ENCODE data around the gene ZHX3. TPM values are rescaled to one million over a fixed set of nuclear protein-coding genes. Genes with fewer than 3 reads are reported as not detected.
A peak's percentile ranks its signal among the peaks of the same experiment; 100 is the strongest.
"Not testable (repeated sequence)": the region's sequence is repeated elsewhere in the genome, so short reads cannot be mapped to it uniquely, and the experiment has no call there.

ZHX3 gene
- total RNA-seq, 1 donor from 2014 or later, result 34.5 TPM

GRCh38 chr20:41248368-41249024, 69.0 kb downstream of the ZHX3 start:
- DNase-seq (ENCODE audit: missing footprints), result no peak

GRCh38 chr20:41247523-41248367, 69.8 kb downstream of the ZHX3 start:
- intact Hi-C loops (cut with DNase I), result loop anchor here (1.0 to 5.0 kb wide), 4 partner anchors 12 to 90 kb away; partner anchors contain the start of gene ZHX3
- ATAC-seq, result no peak
- no peak for DNase-seq (ENCODE audit: missing footprints)

More at GRCh38 chr20:41248368-41249024, 69.0 kb downstream of the ZHX3 start:
- peak; percentile 77 for ATAC-seq
- intact Hi-C loops (cut with DNase I), result loop anchor here (1.0 to 5.0 kb wide), 4 partner anchors 13 to 89 kb away; partner anchors contain the start of gene ZHX3

GRCh38 chr20:41245086-41245707, 72.3 kb downstream of the ZHX3 start:
- intact Hi-C loops (cut with DNase I), result loop anchor here (5.0 kb wide), 2 partner anchors 73 to 92 kb away; no protein-coding TSS in a partner anchor
- DNase-seq (ENCODE audit: missing footprints) (no peak), ATAC-seq (peak; percentile 72)

GRCh38 chr20:41242807-41243206, 74.7 kb downstream of the ZHX3 start:
- DNase-seq (ENCODE audit: missing footprints) (no peak), ATAC-seq (no peak)
- intact Hi-C loops (cut with DNase I), result no loop called here

- no peak for DNase-seq (ENCODE audit: missing footprints)
- ATAC-seq, result no peak
- intact Hi-C loops (cut with DNase I), result no loop called here
Measured at GRCh38 chr20:41242352-41242751, 75.2 kb downstream of the ZHX3 start.

GRCh38 chr20:41237233-41237632, 80.3 kb downstream of the ZHX3 start:
- DNase-seq (ENCODE audit: missing footprints); ATAC-seq; intact Hi-C loops (cut with DNase I): not testable (repeated sequence)

GRCh38 chr20:41236818-41237217, 80.7 kb downstream of the ZHX3 start:
- DNase-seq (ENCODE audit: missing footprints); ATAC-seq; intact Hi-C loops (cut with DNase I): not testable (repeated sequence)

- peak; percentile 70 for DNase-seq (ENCODE audit: missing footprints)
- peak; percentile 37 for ATAC-seq
- intact Hi-C loops (cut with DNase I), result loop anchor here (5.0 kb wide), 1 partner anchor 103 kb away; no protein-coding TSS in a partner anchor
Measured at GRCh38 chr20:41234546-41234945, 83.0 kb downstream of the ZHX3 start.

GRCh38 chr20:41234041-41234440, 83.5 kb downstream of the ZHX3 start:
- intact Hi-C loops (cut with DNase I), result loop anchor here (5.0 kb wide), 1 partner anchor 103 kb away; no protein-coding TSS in a partner anchor
- ATAC-seq (no peak), DNase-seq (ENCODE audit: missing footprints) (no peak)

GRCh38 chr20:41232973-41233926, 84.3 kb downstream of the ZHX3 start:
- DNase-seq (ENCODE audit: missing footprints) (no peak), ATAC-seq (peak; percentile 30)
- intact Hi-C loops (cut with DNase I), result loop anchor here (1.0 to 5.0 kb wide), 2 partner anchors 60 to 104 kb away; no protein-coding TSS in a partner anchor

- intact Hi-C loops (cut with DNase I), result loop anchor here (5.0 kb wide), 1 partner anchor 106 kb away; no protein-coding TSS in a partner anchor
- no peak for DNase-seq (ENCODE audit: missing footprints)
- ATAC-seq, result no peak
Measured at GRCh38 chr20:41231136-41231535, 86.4 kb downstream of the ZHX3 start.

- DNase-seq (ENCODE audit: missing footprints) (no peak), ATAC-seq (no peak)
- intact Hi-C loops (cut with DNase I), result loop anchor here (5.0 kb wide), 1 partner anchor 107 kb away; no protein-coding TSS in a partner anchor
Measured at GRCh38 chr20:41230136-41230535, 87.4 kb downstream of the ZHX3 start.

GRCh38 chr20:41229259-41229658, 88.3 kb downstream of the ZHX3 start:
- intact Hi-C loops (cut with DNase I), result loop anchor here (2.0 kb wide), 1 partner anchor 48 kb away; no protein-coding TSS in a partner anchor
- ATAC-seq (peak; percentile 35), DNase-seq (ENCODE audit: missing footprints) (no peak)

- no peak for DNase-seq (ENCODE audit: missing footprints)
- intact Hi-C loops (cut with DNase I), result loop anchor here (2.0 kb wide), 1 partner anchor 48 kb away; no protein-coding TSS in a partner anchor
- no peak for ATAC-seq
Measured at GRCh38 chr20:41228858-41229257, 88.7 kb downstream of the ZHX3 start.

- DNase-seq (ENCODE audit: missing footprints) (no peak), ATAC-seq (no peak)
- intact Hi-C loops (cut with DNase I), result no loop called here
Measured at GRCh38 chr20:41226426-41226825, 91.1 kb downstream of the ZHX3 start.

GRCh38 chr20:41225091-41225490, 92.4 kb downstream of the ZHX3 start:
- intact Hi-C loops (cut with DNase I), result no loop called here
- no peak for DNase-seq (ENCODE audit: missing footprints)

GRCh38 chr20:41224281-41224680, 93.2 kb downstream of the ZHX3 start:
- ATAC-seq, result no peak
- intact Hi-C loops (cut with DNase I), result no loop called here
- DNase-seq (ENCODE audit: missing footprints), result no peak

More at GRCh38 chr20:41225091-41225490, 92.4 kb downstream of the ZHX3 start:
- ATAC-seq, result no peak

GRCh38 chr20:41223112-41223511, 94.4 kb downstream of the ZHX3 start:
- DNase-seq (ENCODE audit: missing footprints), result no peak
- no peak for ATAC-seq
- intact Hi-C loops (cut with DNase I), result no loop called here

All from Right ventricle myocardium inferior (tissue), 1 donor.